ENCODE results near the gene NFATC1. TPM values are rescaled to one million over a fixed set of nuclear protein-coding genes. Genes with fewer than 3 reads are reported as not detected.

NFATC1 gene
- total RNA-seq, 2 donors from 2014 or later: 19.0 to 20.2 TPM

DNA sequence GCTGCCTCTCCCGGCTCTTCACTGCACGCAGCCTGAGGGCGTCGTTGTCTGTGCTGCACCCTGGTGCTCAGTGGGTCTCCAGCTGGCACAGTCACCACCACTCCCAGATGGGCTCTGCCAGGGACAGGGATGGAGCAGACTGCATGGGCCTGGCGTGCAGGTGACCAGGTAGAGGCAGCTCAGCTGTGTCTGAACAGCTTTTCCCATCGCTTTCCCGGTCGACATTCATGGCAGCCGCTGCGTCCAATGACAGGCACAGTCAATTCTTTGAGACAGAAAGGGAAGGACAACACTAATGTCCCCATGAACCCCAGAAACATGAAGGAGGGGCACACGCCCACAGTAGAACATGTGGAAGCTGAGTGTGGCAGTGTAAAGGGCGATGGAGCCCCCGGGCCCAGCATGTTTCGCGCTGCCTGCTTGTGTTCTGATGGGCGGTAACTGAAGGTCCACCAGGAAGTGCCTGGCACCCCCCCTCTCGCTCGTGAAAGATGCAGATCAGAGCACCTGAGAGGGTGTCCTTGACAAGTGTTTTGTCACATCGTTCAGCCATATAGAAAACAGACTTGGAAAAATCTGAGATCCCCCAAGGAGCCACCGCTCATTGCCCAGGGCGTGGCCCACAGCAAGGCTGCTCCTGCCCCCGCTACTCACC lies 122.4 kb downstream of the NFATC1 start:
- TF ChIP-seq, protein P1, sequence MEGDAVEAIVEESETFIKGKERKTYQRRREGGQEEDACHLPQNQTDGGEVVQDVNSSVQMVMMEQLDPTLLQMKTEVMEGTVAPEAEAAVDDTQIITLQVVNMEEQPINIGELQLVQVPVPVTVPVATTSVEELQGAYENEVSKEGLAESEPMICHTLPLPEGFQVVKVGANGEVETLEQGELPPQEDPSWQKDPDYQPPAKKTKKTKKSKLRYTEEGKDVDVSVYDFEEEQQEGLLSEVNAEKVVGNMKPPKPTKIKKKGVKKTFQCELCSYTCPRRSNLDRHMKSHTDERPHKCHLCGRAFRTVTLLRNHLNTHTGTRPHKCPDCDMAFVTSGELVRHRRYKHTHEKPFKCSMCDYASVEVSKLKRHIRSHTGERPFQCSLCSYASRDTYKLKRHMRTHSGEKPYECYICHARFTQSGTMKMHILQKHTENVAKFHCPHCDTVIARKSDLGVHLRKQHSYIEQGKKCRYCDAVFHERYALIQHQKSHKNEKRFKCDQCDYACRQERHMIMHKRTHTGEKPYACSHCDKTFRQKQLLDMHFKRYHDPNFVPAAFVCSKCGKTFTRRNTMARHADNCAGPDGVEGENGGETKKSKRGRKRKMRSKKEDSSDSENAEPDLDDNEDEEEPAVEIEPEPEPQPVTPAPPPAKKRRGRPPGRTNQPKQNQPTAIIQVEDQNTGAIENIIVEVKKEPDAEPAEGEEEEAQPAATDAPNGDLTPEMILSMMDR (IDR thresholded peaks at IDR 0.05): no peak
- Histone ChIP-seq H3K27ac (no peak overlapping the region), H3K4me1 (peaks cover 0 to 10% of the 10 kb centered on the region in 2 donors), H3K9me3 (no peaks in the 10 kb centered on the region), H3K36me3 (no peaks in the 10 kb centered on the region), H3K4me3 (no peak overlapping the region), H3K27me3 (no peaks in the 10 kb centered on the region)
- DNase-seq (ENCODE audit: low spot score): no peak

DNA sequence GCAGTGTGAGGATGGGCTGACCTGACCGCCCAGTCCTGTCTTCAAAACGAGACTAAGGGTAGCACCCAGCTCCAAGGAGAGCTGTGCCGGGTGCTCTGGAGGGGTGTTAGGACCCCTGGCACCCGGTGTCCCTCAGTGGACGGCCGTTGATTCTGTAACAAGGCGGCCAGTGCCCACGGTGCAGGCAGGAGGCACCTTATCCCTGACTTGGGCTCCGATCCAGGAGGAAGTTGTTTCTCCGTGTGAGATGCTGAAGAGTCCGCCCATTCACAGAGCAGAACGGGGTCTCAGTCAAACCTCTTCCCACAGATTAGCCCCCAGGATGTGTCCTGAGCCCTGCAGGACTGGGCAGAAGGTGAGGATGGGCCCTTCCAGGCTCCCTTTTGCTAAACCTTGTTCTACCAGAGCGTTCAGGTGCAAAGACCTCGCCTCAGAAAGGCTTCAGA lies 123.0 kb downstream of the NFATC1 start:
- H3K36me3 ChIP-seq: no peaks in the 10 kb centered on the region
- no peaks in the 10 kb centered on the region for H3K9me3 ChIP-seq
- DNase-seq (ENCODE audit: low spot score): no peak
- H3K27me3 ChIP-seq: no peaks in the 10 kb centered on the region
- H3K4me1 ChIP-seq: peaks cover 0 to 10% of the 10 kb centered on the region in 2 donors
- no peak overlapping the region for H3K27ac ChIP-seq
- TF ChIP-seq, protein P1 (IDR thresholded peaks at IDR 0.05): no peak
- no peak overlapping the region for H3K4me3 ChIP-seq

DNA sequence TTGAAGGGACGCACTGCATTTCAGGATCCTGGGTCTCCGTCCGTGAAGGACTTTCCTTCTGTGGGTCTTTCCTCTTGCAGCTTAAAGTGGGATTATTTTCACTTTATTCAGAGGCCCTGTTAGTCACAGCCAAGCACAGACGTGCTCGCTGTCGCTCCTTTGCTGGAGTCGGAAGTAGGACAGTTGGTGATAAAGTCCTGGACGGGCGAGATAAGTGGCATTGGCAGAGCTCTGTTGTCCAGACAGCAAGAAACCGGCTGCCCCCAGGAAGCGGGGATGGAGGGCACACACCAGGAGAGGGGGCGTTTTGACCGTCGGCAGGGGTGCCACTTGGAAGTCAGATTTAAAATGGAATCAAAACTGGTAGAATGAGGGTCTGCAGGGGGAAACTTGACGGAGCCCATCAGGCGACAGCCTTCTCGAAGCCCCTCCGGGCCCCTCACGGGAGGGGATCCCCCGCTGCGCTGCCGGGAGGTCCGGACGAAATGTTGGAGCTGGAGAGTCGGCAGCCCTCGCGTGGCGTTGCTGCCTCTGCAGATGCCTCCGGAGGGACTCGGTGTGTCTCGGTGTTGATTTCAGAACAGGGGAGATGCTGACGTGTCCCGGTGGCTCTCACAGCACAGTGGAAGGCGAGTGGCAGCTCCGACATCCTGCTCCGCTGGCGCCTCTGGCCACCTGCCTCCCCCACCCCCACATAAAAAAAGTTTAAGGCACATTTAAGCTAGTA lies 124.2 kb downstream of the NFATC1 start:
- Histone ChIP-seq H3K4me3 (peak overlapping the region in 1 of 2 donors; percentile 25), H3K9me3 (no peaks in the 10 kb centered on the region), H3K27me3 (no peaks in the 10 kb centered on the region), H3K36me3 (no peaks in the 10 kb centered on the region), H3K4me1 (peaks cover 0 to 10% of the 10 kb centered on the region in 2 donors), H3K27ac (no peak overlapping the region)
- TF ChIP-seq, protein P1 (IDR thresholded peaks at IDR 0.05): no peak
- peak; percentile 62 for DNase-seq (ENCODE audit: low spot score)

DNA sequence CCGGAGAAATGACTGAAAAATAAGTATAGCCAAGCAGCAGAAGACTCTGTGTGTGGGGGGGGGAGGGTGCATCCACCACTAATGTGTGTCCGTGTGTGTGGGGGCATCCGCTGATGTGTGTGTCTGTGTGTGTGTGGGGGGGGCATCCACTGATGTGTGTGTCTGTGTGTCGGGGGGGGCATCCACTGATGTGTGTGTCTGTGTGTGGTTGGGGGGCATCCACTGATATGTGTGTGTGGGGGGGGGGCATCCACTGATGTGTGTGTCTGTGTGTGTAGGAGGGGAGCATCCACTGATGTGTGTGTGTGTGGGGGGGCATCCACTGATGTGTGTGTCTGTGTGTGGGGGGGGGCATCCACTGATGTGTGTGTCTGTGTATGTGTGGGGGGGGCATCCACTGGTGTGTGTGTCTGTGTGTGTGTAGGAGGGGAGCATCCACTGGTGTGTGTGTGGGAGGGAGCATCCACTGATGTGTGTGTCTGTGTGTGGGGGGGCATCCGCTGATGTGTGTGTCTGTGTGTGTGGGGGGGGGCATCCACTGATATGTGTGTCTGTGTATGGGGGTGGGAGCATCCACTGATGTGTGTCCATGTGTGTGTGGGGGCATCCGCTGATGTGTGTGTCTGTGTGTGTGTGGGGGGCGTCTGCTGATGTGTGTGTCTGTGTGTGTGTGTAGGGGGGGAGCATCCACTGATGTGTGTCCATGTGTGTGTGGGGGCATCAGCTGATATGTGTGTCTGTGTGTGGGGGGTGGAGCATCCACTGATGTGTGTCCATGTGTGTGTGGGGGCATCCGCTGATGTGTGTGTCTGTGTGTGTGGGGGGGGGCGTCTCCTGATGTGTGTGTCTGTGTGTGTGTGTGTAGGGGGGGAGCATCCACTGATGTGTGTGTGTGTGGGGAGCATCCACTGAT lies 125.0 kb downstream of the NFATC1 start:
- H3K4me1 ChIP-seq: peaks cover 0 to 12% of the 10 kb centered on the region in 2 donors
- H3K9me3 ChIP-seq: no peaks in the 10 kb centered on the region
- no peaks in the 10 kb centered on the region for H3K27me3 ChIP-seq
- H3K36me3 ChIP-seq: no peaks in the 10 kb centered on the region
- no peak for DNase-seq (ENCODE audit: low spot score)
- H3K27ac ChIP-seq: no peak overlapping the region
- TF ChIP-seq, protein P1 (IDR thresholded peaks at IDR 0.05): no peak
- peak overlapping the region in 1 of 2 donors; percentile 25 for H3K4me3 ChIP-seq

DNA sequence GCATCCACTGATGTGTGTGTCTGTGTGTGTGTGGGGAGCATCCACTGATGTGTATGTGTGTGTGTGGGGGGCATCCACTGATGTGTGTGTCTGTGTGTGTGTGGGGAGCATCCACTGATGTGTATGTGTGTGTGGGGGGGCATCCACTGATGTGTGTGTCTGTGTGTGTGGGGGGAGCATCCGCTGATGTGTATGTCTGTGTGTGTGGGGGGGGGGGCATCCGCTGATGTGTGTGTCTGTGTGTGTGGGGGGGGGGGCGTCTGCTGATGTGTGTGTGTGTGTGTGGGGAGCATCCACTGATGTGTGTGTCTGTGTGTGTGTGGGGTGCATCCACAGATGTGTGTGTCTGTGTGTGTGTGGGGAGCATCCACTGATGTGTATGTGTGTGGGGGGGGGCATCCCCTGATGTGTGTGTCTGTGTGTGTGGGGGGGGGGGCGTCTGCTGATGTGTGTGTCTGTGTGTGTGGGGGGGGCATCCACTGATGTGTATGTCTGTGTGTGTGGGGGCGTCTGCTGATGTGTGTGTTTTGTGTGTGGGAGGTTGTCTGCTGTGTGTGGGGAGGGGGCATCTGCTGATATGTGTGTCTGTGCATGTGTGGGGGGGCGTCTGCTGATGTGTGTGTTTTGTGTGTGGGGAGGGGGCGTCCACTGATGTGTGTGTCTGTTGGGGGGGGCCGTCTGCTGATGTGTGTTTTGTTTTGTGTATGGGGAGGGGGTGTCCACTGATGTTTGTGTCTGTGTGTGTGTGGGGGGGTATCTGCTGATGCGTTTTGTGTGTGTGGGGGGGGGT lies 125.9 kb downstream of the NFATC1 start:
- H3K27ac ChIP-seq: no peak overlapping the region
- H3K4me1 ChIP-seq: peaks cover 0 to 21% of the 10 kb centered on the region in 2 donors
- TF ChIP-seq, protein P1 (IDR thresholded peaks at IDR 0.05): no peak
- no peak overlapping the region for H3K4me3 ChIP-seq
- no peaks in the 10 kb centered on the region for H3K9me3 ChIP-seq
- no peaks in the 10 kb centered on the region for H3K36me3 ChIP-seq
- no peaks in the 10 kb centered on the region for H3K27me3 ChIP-seq
- DNase-seq (ENCODE audit: low spot score): no peak
